Endometrial microvascular endothelial cells (primary cell): ENCODE measurements around the gene LRFN4. TPM values are rescaled to one million over a fixed set of nuclear protein-coding genes. Genes with fewer than 3 reads are reported as not detected.

Experiments
- in situ Hi-C: cut with HindIII; loops from 2 replicates; pipeline ENCODE4 v1.10.0; 2017; ENCODE audit warnings: low sequenced_read_pairs, low pct_unique_long_range_greater_than_20kb; ENCODE audit errors: inconsistent ontology term
- total RNA-seq: library from RNA; depleted of rRNA; stranded (reverse); fragments of >200 nt; gene quantifications from one replicate; pipeline ENCODE4 v1.2.3, GENCODE V29; 2015; ENCODE audit errors: inconsistent ontology term

LRFN4 gene
- total RNA-seq, 1 donor from 2014 or later, result 37.5 TPM

GRCh38 chr11:66905631-66906030 is 48.8 kb downstream of the LRFN4 start:
- in situ Hi-C loops, result no loop called here

GRCh38 chr11:66906061-66906733 is 49.3 kb downstream of the LRFN4 start:
- in situ Hi-C loops, result no loop called here

GRCh38 chr11:66907751-66908630 is 51.1 kb downstream of the LRFN4 start:
- in situ Hi-C loops, result no loop called here

- in situ Hi-C loops, result no loop called here
Observed at GRCh38 chr11:66909181-66909580, 52.3 kb downstream of the LRFN4 start.

GRCh38 chr11:66910016-66910415 is 53.2 kb downstream of the LRFN4 start:
- in situ Hi-C loops, result no loop called here

Other genes with a start within 250 kb of the LRFN4 start
- 74.4 TPM for gene RBM14, start 240.4 kb upstream of the LRFN4 start, total RNA-seq
- gene RBM4, start 218.4 kb upstream of the LRFN4 start, total RNA-seq, result 135 TPM
- gene RBM4B, start 179.2 kb upstream of the LRFN4 start, total RNA-seq, result 17.7 TPM
- 59.2 TPM for gene SPTBN2, start 127.8 kb upstream of the LRFN4 start, total RNA-seq
- 27.9 TPM for gene RCE1, start 13.6 kb upstream of the LRFN4 start, total RNA-seq
- gene PC, start 101.3 kb downstream of the LRFN4 start, total RNA-seq, result 22.1 TPM
- gene C11orf86, start 118.2 kb downstream of the LRFN4 start, total RNA-seq, result not detected
- not detected for gene SYT12, start 166.1 kb downstream of the LRFN4 start, total RNA-seq
- 11.1 TPM for gene RHOD, start 199.8 kb downstream of the LRFN4 start, total RNA-seq